A673 (cell line): ENCODE measurements around the gene SLC1A4. TPM values are rescaled to one million over a fixed set of nuclear protein-coding genes. Genes with fewer than 3 reads are reported as not detected.

Experiments
- BruUV-seq: library from RNA; stranded (reverse); fragments of 400-500 nt; replicated peaks from 2 replicates; lab custom pipeline; 2021; lab: Mats Ljungman, UMichigan
- CTCF ChIA-PET: fragments of 300-600 bp; sonication (Branson Sonifier 250); formaldehyde crosslinking; loops from one replicate; lab custom pipeline; 2022; ENCODE audit warnings: antibody characterized with exemption; lab: Charles Lee
- POLR2A ChIA-PET: fragments of 300-600 bp; sonication (Branson Sonifier 250); formaldehyde crosslinking; loops from one replicate; lab custom pipeline; 2022; ENCODE audit warnings: antibody characterized with exemption; ENCODE audit not compliant: low non-redundant PET; lab: Charles Lee
- DNase-seq: peaks from one replicate; pipeline ENCODE4 v3.0.0-alpha.2; 2015; ENCODE audit warnings: low spot score
- H3K27ac ChIP-seq: fragments of 200-600 bp; sonication (generic); 2 replicates; pipeline ENCODE4 v1.5.1; 2016; ENCODE audit warnings: mixed run types, low read depth, mild to moderate bottlenecking, mixed read lengths, antibody characterized with exemption, low read length; ENCODE audit not compliant: poor library complexity, severe bottlenecking
- H3K27me3 ChIP-seq: fragments of 200-600 bp; sonication (generic); replicated peaks from 2 replicates; pipeline ENCODE4 v1.6.1; 2017; ENCODE audit warnings: mixed run types, low read depth, mild to moderate bottlenecking, mixed read lengths, antibody characterized with exemption, low read length; ENCODE audit not compliant: insufficient read depth, poor library complexity
- H3K36me3 ChIP-seq: fragments of 200-600 bp; sonication (generic); 2 replicates; pipeline ENCODE4 v1.6.1; 2016; ENCODE audit warnings: mixed run types, mild to moderate bottlenecking, mixed read lengths, antibody characterized with exemption, low read length; ENCODE audit not compliant: insufficient read depth, poor library complexity, severe bottlenecking
- H3K4me1 ChIP-seq: fragments of 200-600 bp; sonication (generic); 2 replicates; pipeline ENCODE4 v1.6.1; 2017; ENCODE audit warnings: mixed run types, mild to moderate bottlenecking, mixed read lengths, antibody characterized with exemption, low read length; ENCODE audit not compliant: insufficient read depth, poor library complexity, severe bottlenecking
- H3K4me3 ChIP-seq: fragments of 200-600 bp; sonication (generic); 2 replicates; pipeline ENCODE4 v1.5.1; 2016; ENCODE audit warnings: low read depth, mixed run types, mild to moderate bottlenecking, mixed read lengths, low read length; ENCODE audit not compliant: poor library complexity, severe bottlenecking
- H3K9me3 ChIP-seq: fragments of 200-600 bp; sonication (generic); 2 replicates; pipeline ENCODE4 v1.6.1; 2016; ENCODE audit warnings: mixed run types, low read depth, mild to moderate bottlenecking, mixed read lengths, antibody characterized with exemption, low read length; ENCODE audit not compliant: poor library complexity, severe bottlenecking
- EZH2 ChIP-seq: fragments of 200-600 bp; sonication (generic); IDR thresholded peaks from 2 replicates; pipeline ENCODE4 v1.6.1; 2017; ENCODE audit warnings: borderline replicate concordance, low read depth, mild to moderate bottlenecking, mixed read lengths, antibody characterized with exemption, low read length; ENCODE audit not compliant: poor library complexity, severe bottlenecking
- intact Hi-C: fragments of 100-400 bp; cut with micrococcal nuclease; formaldehyde crosslinking; loops from one replicate; pipeline ENCODE4 v1.10.0; 2022; ENCODE audit not compliant: unreplicated experiment
- total RNA-seq: library from RNA; stranded (reverse); gene quantifications from 2 replicates; pipeline ENCODE4 v1.2.3, GENCODE V29; 2021
- TF ChIP-seq, protein P1 (sequence below): fragments of 300-800, 200-600 bp; sonication (generic); conservative IDR thresholded peaks from 2 replicates; pipeline ENCODE4 v1.5.1; 2017; ENCODE audit warnings: low read depth, mild to moderate bottlenecking, antibody characterized with exemption, low read length, moderate library complexity, mixed read lengths

The SLC1A4 gene
- total RNA-seq, 1 experiment from 2014 or later = 78.1 TPM

DNA sequence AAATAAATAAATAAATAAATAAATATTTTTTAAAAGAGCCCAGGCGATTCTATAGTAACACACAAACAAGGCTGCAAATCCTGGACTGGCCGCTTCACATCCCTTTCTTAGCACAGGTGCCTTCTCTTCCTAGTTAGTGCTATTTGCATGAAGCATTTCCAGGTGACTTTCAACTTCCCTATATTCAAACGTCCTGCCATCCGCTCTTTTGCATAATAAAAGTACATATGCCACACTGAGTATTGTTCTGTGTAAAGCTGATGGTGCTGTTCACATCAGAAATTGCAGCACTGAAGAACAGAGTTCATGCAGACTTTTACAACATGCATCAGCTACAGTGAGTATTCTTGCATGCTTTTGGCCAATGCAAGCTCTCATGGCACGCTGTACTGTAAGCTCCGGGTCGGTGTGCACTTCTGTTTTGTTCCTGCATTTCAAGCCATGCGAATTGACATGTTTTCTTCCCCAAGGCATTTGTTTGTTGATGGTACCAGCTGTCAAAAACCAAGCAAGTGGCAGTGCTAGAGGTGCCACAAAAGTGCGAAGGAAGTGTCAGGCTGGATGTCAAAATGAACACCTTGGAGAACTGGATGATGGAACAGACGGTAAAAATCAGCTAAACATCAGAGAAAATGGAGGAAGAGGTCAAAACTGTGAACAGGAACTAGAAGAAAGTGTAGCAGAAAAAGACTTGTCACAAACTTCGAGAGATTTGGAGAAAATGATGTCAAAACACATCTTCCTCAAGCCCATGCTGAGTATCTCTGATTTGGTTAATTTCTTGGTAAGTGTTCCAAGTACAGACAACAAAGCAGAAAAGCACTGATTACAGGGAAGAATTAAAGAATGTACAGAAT, 41.5 kb downstream of the SLC1A4 start:
- no peaks in the 10 kb centered on the region for H3K9me3 ChIP-seq
- TF ChIP-seq, protein P1, sequence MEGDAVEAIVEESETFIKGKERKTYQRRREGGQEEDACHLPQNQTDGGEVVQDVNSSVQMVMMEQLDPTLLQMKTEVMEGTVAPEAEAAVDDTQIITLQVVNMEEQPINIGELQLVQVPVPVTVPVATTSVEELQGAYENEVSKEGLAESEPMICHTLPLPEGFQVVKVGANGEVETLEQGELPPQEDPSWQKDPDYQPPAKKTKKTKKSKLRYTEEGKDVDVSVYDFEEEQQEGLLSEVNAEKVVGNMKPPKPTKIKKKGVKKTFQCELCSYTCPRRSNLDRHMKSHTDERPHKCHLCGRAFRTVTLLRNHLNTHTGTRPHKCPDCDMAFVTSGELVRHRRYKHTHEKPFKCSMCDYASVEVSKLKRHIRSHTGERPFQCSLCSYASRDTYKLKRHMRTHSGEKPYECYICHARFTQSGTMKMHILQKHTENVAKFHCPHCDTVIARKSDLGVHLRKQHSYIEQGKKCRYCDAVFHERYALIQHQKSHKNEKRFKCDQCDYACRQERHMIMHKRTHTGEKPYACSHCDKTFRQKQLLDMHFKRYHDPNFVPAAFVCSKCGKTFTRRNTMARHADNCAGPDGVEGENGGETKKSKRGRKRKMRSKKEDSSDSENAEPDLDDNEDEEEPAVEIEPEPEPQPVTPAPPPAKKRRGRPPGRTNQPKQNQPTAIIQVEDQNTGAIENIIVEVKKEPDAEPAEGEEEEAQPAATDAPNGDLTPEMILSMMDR = no peak
- TF ChIP-seq EZH2 = no peak
- no TSS peak for BruUV-seq
- H3K4me1 ChIP-seq = peaks cover 20% of the 10 kb centered on the region
- intact Hi-C loops = loop anchor here (5.0 kb wide), 1 partner anchor 443 kb away; no protein-coding TSS in a partner anchor
- no peaks in the 10 kb centered on the region for H3K27me3 ChIP-seq
- H3K27ac ChIP-seq = no peak overlapping the region
- H3K4me3 ChIP-seq = no peak overlapping the region
- CTCF ChIA-PET = no interaction called here
- POLR2A ChIA-PET = no interaction called here
- DNase-seq = no peak
- H3K36me3 ChIP-seq = no peaks in the 10 kb centered on the region

DNA sequence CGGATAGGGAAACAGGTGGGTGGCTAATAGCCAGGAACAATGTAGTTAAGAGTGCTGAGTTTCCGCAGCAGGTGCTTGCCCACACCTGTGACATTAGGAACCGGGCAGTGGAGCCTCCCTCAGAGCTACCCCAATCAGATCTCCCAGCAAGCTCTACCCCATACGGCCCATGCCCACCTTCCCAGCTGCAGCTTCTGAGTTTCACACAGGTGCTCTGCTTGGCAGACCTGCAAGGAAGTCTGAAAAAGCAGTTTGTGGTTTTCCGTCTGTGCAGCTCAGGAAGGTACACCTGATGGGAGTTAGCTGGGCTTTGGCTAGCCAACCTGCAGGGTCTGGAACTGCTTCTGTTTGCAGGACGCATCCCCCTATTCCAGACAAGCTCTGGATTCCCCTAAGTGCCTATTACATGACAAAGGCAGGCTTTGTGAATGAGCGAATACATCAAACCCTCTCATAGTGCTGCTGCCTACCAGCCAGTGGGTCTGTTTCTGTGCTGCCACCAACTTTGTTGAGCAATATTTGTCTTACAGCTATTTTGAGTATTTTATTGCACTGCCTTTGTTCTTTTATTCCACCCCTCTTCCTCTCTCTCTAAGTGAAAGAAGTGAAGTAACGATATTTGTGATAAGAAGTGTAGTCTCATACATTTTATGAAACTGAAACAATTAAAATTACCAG, 42.3 kb downstream of the SLC1A4 start:
- Histone ChIP-seq H3K4me3 (no peak overlapping the region), H3K27me3 (no peaks in the 10 kb centered on the region), H3K27ac (no peak overlapping the region), H3K4me1 (peaks cover 26% of the 10 kb centered on the region), H3K9me3 (no peaks in the 10 kb centered on the region), H3K36me3 (no peaks in the 10 kb centered on the region)
- BruUV-seq = no TSS peak
- CTCF ChIA-PET = no interaction called here
- intact Hi-C loops = loop anchor here (5.0 kb wide), 1 partner anchor 444 kb away; no protein-coding TSS in a partner anchor
- POLR2A ChIA-PET = no interaction called here
- peak; percentile 61 for DNase-seq
- TF ChIP-seq, protein P1 = no peak
- no peak for TF ChIP-seq EZH2

DNA sequence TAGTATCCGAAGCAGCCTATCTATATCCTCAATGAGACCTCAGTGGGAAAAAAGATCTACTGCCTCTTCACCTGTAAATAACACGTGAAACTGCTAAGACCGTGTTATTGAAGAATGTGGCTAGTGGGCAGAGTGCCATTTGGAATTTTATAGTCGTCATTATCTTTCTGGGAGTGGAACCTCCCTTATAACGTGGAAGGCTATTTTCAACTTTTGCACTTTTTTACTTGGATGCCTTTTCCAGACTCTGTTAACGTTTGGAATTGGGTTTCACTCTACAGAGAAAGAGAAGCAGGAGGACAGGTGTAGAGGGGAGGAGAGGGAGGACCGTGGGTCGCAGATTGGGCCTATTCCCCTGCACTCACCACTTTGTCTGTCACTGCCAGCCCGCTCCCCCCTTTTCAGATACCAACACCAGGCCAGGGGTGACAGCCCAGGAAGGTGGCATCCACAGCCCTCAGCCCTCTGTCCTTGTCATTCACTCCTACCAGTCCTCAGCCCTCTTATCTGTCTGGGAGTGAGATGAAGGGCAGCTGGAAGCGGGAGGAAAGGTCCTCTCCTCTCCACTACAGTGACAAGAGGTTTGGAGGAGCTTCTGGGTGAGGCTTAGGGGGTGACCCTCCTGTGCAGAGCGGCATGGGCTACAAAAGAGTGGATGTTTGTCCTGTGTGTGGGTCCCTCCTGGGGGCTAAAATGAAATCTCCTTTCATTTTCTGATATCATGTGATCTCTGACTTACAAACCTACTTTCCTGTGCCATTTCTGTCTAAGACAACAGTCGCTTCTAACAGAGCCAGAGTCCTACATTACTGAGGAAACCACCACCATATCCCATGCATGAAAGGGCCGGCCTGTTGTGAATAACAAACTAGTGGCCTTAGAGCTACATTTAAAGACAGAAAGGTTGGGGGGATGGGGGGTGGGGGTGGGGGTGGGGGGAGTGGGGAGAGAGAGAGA, 43.1 kb downstream of the SLC1A4 start:
- H3K36me3 ChIP-seq = no peaks in the 10 kb centered on the region
- ChIA-PET CTCF (interaction anchor here (0.6 to 1.0 kb wide), 3 partner anchors 19 to 114 kb away, joined by 3 to 28 read pairs (median 9); no protein-coding TSS in a partner anchor), POLR2A (interaction anchor here (0.6 kb wide), 1 partner anchor 168 kb away, joined by 4 read pairs; no protein-coding TSS in a partner anchor)
- H3K27ac ChIP-seq = no peak overlapping the region
- no peak for TF ChIP-seq EZH2
- TF ChIP-seq, protein P1 = no peak
- H3K4me3 ChIP-seq = no peak overlapping the region
- intact Hi-C loops = loop anchor here (5.0 kb wide), 1 partner anchor 445 kb away; no protein-coding TSS in a partner anchor
- no peak for DNase-seq
- H3K9me3 ChIP-seq = no peaks in the 10 kb centered on the region
- H3K27me3 ChIP-seq = no peaks in the 10 kb centered on the region
- peaks cover 26% of the 10 kb centered on the region for H3K4me1 ChIP-seq
- BruUV-seq = no TSS peak
